Left lobe of liver (tissue), 2 donors: ENCODE measurements around the gene SIPA1L3. TPM values are rescaled to one million over a fixed set of nuclear protein-coding genes. Genes with fewer than 3 reads are reported as not detected.

Experiments
- ATAC-seq: fragments of 200-7000 bp; cut with Tn5 transposase; one replicate; pipeline ENCODE4 v1.9.1; 2020; ENCODE audit warnings: mild to moderate bottlenecking, moderate library complexity
- DNase-seq: peaks from one replicate; pipeline ENCODE4 v3.0.0-alpha.2; 2020; ENCODE audit warnings: low spot score
- total RNA-seq: library from RNA; stranded (reverse); gene quantifications from one replicate; pipeline ENCODE4 v1.2.1, GENCODE V29; 2021
- donor health status: DM: no; HTN: no; CAD: no; lungs with moderate emphysema.
- donor health status: DM: no; HTN: yes; CAD: no.

Gene SIPA1L3
- total RNA-seq, 1 donor from 2014 or later: 12.9 TPM

DNA sequence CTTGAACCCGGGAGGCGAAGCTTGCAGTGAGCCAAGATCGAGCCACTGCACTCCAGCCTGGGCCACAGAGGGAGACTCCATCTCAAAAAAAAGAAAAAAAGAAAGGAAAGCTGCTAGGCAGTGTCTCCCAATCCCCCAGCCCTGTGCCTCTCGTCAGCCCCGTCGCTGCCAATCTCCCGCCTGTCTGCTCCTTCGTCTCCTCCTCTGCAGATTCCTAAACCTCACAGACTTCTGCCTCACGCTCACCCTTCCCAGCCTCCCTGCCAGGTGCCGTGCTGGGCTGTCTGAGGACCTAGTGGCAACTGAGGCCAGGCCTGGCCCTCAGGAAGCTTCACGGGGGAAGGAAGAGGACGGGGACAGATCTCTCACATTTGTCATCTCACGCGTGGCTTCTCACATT lies 295.5 kb downstream of the SIPA1L3 start:
- ATAC-seq (no peak), DNase-seq (no peak)

GRCh38 chr19:38203197-38203596 lies 296.2 kb downstream of the SIPA1L3 start:
- ATAC-seq (no peak), DNase-seq (no peak)

DNA sequence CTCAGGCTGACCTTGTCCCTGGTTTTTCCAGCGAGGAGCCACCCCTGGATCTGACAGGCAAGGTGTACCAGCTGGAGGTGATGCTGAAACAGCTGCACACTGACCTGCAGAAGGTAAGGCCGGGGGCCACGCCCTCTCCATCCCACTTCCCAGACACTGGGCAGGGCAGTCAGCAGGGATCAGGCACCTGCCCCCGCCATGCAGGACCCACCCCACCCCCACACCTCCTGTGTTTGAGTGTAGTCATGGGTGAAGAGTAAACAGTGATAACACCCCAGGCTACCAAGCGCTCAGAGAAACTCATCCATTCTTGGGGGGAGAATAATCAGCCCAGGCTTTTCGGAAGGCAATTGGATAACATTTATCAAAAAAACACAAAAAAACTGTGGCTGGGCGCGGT lies 297.1 kb downstream of the SIPA1L3 start:
- DNase-seq (no peak), ATAC-seq (no peak)

DNA sequence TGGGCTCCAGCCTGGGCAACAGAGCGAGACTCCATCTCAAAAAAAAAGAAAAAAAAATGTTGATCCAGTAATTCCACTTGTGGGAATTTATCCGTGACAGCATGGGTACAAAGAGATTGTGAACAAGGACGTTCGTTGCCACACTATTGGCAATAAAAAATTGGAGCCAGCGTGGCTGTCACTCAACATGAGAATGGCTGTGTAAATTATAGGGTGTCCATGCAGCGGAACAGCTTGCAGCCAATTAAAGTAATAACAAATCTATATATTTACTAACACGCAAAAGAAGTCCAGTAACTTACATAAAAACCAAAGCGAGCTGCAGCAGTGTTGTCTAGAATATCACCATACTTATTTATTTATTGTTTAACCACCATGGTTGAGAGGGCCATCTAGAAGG lies 297.7 kb downstream of the SIPA1L3 start:
- ATAC-seq (no peak), DNase-seq (no peak)

DNA sequence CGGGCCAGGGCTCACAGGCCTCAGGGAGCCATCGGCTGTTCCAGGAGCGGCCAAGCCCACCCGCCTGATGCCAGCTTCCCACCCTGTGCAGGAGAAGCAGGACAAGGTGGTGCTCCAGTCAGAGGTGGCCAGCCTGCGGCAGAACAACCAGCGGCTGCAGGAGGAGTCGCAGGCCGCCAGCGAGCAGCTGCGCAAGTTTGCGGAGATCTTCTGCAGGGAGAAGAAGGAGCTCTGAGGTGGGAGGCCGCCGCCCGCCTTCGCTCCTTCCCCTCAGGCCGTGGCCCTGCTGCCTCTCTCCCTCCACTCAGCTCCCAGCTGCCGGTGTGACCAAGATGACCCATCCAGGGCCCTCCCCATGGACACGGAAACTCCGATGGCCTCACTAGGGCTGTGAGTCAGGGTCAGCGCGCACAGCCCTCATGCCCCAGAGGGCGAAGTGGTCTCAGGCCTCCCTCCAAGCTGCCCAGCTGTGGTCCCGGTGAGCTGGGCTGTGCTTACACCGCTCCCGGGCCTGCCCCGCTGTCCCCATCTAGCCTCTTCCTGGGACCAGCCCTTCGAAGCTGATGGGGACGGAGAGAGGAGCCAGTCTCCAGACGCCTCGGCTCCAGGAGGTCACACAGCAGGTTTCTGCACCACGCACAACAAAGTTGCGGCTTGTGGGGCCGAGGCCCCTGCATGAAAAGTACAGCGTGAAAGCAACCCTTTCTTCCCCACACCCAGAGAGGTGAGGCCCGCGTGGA lies 299.2 kb downstream of the SIPA1L3 start:
- DNase-seq (no peak), ATAC-seq (no peak)

- no peak for DNase-seq
- no peak for ATAC-seq
Observed at GRCh38 chr19:38206928-38207327, 299.9 kb downstream of the SIPA1L3 start.

DNA sequence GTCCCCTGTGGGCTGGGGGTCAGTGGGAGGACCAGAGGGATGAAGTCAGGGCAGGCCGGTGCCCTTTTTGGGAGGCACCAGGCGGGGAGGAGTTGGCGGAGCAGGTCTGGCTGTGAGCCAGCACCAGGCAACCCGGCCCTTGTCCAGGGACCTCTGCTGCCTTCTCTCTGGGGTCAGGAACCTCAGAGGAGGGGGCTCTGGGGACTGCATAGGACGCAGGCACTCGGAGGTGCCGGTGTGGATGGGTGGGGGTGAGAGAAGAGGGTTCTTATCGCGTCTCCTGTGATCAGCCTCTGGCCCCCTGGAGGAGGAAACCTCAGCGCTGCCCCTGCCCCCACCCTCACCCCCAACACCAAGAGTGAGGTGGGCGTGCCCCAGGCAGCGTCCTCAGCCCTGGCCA lies 300.5 kb downstream of the SIPA1L3 start:
- DNase-seq: no peak

DNA sequence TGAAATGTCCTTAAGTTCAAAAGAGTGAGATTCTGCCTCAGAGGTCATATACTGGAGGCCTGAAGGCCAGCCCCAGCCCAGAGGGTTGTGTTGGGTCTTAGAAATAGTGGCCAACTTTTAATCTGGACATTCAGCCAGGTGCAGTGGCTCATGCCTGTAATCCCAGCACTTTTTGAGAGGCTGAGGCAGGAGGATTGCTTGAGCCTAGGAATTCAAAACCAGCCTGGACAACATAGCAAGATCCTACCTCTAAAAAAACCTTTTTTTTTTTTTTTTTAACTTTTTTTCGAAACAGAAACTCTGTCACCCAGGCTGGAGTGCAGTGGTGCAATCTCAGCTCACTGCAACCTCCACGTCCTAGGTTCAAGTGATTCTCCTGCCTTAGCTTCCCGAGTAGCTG lies 301.6 kb downstream of the SIPA1L3 start:
- ATAC-seq (no peak), DNase-seq (no peak)

More for the DNA sequence above, 300.5 kb downstream of the SIPA1L3 start:
- no peak for ATAC-seq

DNA sequence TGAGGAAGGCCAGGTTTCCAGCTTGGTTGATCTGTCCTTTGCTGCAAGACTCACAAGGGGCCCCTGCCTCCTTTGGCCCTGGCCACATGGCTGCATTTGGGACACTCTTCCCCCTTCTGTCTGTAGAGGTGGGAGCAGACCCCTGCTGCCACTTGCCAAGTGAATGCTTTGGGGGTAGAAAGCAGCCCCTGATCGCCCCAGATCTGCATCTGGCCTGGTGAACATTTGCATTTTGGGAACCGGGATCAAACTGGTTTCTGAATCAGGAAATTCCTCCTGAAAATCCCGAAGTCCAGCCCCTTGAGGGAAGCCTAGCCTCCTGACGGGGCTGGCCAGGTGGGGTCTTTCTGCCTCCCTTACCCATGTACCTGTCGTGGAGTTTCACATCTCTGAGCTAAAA lies 302.1 kb downstream of the SIPA1L3 start:
- no peak for DNase-seq
- ATAC-seq: no peak

- DNase-seq (no peak), ATAC-seq (no peak)
Observed at GRCh38 chr19:38209671-38210457, 302.9 kb downstream of the SIPA1L3 start.

DNA sequence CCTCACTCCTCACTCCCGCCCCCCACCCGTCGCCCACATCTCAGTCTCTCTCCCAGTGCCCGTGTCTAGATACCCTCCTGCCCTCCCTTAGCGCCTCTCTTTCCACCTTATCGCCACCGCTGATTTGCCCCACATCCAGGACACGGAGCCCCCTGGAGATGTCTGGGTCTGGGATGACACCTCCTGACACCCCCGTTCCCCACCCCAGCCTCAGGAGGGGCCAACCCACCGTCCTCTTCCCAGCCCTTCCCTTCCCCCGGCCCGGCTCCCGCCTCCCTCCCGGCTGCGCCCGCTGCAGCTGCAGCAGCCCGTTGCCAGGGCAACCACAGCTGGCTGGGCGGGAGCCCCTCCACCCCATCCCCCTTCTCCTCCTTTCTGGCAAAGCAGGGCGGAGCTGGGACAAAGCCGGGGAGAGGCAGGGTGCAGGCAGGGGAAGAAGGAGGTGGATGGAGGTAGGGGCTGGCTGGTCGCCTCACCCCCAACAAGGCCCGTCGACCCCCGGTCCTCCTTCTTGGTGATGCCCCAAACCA lies 303.5 kb downstream of the SIPA1L3 start:
- DNase-seq: no peak
- ATAC-seq: no peak

GRCh38 chr19:38211151-38211591 lies 304.2 kb downstream of the SIPA1L3 start:
- ATAC-seq: peak; percentile 22
- DNase-seq: no peak

- ATAC-seq (no peak), DNase-seq (no peak)
Observed at GRCh38 chr19:38211766-38212165, 304.8 kb downstream of the SIPA1L3 start.

- ATAC-seq (no peak), DNase-seq (no peak)
Observed at GRCh38 chr19:38213469-38213868, 306.5 kb downstream of the SIPA1L3 start.

GRCh38 chr19:38213911-38214625 lies 307.1 kb downstream of the SIPA1L3 start:
- DNase-seq (no peak), ATAC-seq (no peak)

GRCh38 chr19:38216785-38217641 lies 310.0 kb downstream of the SIPA1L3 start:
- ATAC-seq (no peak), DNase-seq (no peak)

DNA sequence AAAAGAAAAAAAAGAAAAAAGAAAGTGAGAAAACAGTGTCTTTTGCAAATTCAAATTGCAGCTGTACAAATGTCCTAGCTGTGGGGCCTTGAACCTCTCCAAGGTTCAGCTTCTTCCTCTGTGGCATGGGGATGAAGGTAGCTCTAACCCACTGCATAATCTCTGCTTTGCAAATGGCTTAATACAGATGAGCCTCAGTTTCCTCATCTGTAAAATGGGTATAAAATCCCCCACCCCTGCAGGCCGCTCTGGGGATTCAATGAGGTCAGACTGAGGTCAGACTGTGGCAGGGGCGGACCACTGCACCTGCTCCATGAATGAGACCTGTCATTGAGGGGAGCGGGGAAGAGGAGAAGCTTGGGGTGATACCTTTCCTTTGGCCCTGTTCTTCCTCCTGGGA lies 311.2 kb downstream of the SIPA1L3 start:
- no peak for DNase-seq
- no peak for ATAC-seq

DNA sequence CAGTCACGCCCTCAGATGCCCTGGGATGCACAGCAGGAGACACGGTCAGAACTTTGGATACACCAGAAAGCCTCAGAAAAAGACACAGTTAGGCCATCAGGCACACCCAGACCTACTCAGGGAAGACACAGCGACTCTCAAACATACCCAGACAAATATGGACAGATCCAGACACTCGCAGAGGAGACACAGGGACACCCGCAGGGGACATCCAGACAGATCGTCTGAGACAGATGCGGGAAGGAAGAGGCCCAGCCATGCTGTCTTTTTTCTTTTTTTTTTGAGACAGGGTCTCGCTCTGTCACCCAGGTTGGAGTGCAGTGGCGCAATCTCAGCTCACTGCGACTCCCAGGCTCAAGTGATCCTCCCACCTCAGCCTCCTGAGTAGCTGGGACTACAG lies 312.2 kb downstream of the SIPA1L3 start:
- DNase-seq (no peak), ATAC-seq (no peak)

GRCh38 chr19:38221421-38221820 lies 314.4 kb downstream of the SIPA1L3 start:
- DNase-seq (no peak), ATAC-seq (no peak)
